ENCODE measurements around the gene UQCC5.

GRCh38 chr3:52522651-52523251, 13.7 kb upstream of the UQCC5 start:
- TF ChIP-seq KDM1A (IDR thresholded peaks at IDR 0.05; ENCODE audit: low read depth): no peak
- TF ChIP-seq CTCF (IDR thresholded peaks at IDR 0.05): no peak
